ENCODE results near the gene AKAP9.

The AKAP9 gene

DNA sequence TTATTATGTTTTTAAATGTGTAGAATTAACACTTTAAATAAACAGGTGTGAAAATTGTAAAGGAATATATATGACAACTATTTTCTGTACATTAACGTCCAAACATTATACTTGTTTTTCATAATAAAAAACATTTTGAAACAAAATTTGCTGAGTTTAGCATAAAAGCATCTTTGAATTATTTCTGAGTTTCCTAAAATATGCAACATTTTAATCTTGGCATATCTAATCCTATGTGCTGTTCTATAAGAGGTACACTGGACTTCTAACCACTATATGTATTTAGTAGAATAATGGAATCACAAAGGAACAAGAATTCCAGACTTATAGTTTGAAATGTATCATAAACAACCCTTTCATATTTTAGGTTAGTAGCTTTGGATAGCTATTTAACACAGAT lies 16.6 kb downstream of the AKAP9 start:
- H3K79me2 ChIP-seq (ENCODE audit: insufficient read depth, low read depth), result peaks cover 57% of the 10 kb centered on the region
- H4K20me1 ChIP-seq (ENCODE audit: insufficient read depth), result 0 out of 2 replicates have a peak, but pooled peaks cover 5% of the 10 kb centered on the region
- peaks cover 23% of the 10 kb centered on the region for H3K4me1 ChIP-seq (ENCODE audit: low read depth, poor library complexity, severe bottlenecking)

DNA sequence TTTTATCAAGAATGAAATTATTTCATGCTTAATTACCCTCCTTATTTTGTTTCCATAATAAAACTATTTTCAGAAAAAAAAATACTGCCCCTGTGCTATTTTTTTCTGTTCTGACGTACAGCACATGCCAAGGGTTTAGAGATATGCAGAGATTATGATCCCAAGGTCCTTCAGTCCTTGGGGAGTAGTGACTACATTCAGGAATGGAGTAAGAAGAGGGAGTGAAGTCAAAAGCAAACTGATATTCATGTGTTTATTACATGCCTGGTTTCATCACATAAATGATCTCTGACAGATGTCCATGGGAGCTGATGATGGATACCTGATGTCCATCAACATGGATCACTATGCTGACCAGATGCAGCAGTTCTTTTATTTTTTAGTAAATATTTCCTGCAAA lies 17.2 kb downstream of the AKAP9 start:
- no peaks in the 10 kb centered on the region for H3K36me3 ChIP-seq (ENCODE audit: insufficient read depth)
- no peaks in the 10 kb centered on the region for H3K27me3 ChIP-seq (ENCODE audit: insufficient read depth, low read depth)
- no peak overlapping the region for H2AFZ ChIP-seq (ENCODE audit: low read depth)
- no peak overlapping the region for H3K27ac ChIP-seq
- no peak overlapping the region for H3K9ac ChIP-seq
- no peak overlapping the region for H3K4me2 ChIP-seq
- H4K20me1 ChIP-seq (ENCODE audit: insufficient read depth), result 0 out of 2 replicates have a peak, but pooled peaks cover 5% of the 10 kb centered on the region
- no peak overlapping the region for H3K4me3 ChIP-seq (IDR thresholded peaks at IDR 0.05; ENCODE audit: insufficient read depth, low read depth, low read length)
- TF ChIP-seq, protein P1, sequence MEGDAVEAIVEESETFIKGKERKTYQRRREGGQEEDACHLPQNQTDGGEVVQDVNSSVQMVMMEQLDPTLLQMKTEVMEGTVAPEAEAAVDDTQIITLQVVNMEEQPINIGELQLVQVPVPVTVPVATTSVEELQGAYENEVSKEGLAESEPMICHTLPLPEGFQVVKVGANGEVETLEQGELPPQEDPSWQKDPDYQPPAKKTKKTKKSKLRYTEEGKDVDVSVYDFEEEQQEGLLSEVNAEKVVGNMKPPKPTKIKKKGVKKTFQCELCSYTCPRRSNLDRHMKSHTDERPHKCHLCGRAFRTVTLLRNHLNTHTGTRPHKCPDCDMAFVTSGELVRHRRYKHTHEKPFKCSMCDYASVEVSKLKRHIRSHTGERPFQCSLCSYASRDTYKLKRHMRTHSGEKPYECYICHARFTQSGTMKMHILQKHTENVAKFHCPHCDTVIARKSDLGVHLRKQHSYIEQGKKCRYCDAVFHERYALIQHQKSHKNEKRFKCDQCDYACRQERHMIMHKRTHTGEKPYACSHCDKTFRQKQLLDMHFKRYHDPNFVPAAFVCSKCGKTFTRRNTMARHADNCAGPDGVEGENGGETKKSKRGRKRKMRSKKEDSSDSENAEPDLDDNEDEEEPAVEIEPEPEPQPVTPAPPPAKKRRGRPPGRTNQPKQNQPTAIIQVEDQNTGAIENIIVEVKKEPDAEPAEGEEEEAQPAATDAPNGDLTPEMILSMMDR (conservative IDR thresholded peaks at IDR 0.05; ENCODE audit: low read depth, low read length), result no peak
- H3K79me2 ChIP-seq (ENCODE audit: insufficient read depth, low read depth), result peaks cover 56% of the 10 kb centered on the region
- H3K4me1 ChIP-seq (ENCODE audit: low read depth, poor library complexity, severe bottlenecking), result peaks cover 17% of the 10 kb centered on the region

More for the DNA sequence above, 16.6 kb downstream of the AKAP9 start:
- no peak overlapping the region for H3K4me3 ChIP-seq (IDR thresholded peaks at IDR 0.05; ENCODE audit: insufficient read depth, low read depth, low read length)
- H3K27me3 ChIP-seq (ENCODE audit: insufficient read depth, low read depth), result no peaks in the 10 kb centered on the region
- no peak overlapping the region for H3K27ac ChIP-seq
- TF ChIP-seq, protein P1 (conservative IDR thresholded peaks at IDR 0.05; ENCODE audit: low read depth, low read length), result no peak
- no peaks in the 10 kb centered on the region for H3K36me3 ChIP-seq (ENCODE audit: insufficient read depth)
- no peak overlapping the region for H3K9ac ChIP-seq
- H2AFZ ChIP-seq (ENCODE audit: low read depth), result no peak overlapping the region
- no peak overlapping the region for H3K4me2 ChIP-seq

DNA sequence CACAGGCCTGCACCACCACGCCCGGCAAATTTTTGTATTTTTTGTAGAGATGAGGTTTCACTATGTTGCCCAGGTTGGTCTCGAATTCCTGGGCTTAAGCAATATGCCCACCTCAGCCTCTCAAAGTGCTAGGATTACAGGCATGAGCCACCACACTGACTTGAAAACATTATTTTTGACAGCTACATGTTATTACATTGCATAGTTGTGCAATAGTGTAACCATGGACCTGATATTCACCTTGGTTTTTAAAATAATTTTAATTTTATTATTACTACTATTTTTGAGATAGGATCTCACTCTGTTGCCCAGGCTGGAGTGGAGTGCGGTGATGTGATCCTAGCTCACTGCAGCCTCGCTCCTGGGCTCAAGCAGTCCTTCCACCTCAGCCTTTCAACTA lies 18.4 kb downstream of the AKAP9 start:
- H3K27ac ChIP-seq, result no peak overlapping the region
- H4K20me1 ChIP-seq (ENCODE audit: insufficient read depth), result 0 out of 2 replicates have a peak, but pooled peaks cover 5% of the 10 kb centered on the region
- no peak overlapping the region for H3K9ac ChIP-seq
- peaks cover 47% of the 10 kb centered on the region for H3K79me2 ChIP-seq (ENCODE audit: insufficient read depth, low read depth)
- no peaks in the 10 kb centered on the region for H3K36me3 ChIP-seq (ENCODE audit: insufficient read depth)
- no peak overlapping the region for H2AFZ ChIP-seq (ENCODE audit: low read depth)
- H3K4me2 ChIP-seq, result no peak overlapping the region
- H3K27me3 ChIP-seq (ENCODE audit: insufficient read depth, low read depth), result no peaks in the 10 kb centered on the region
- no peak overlapping the region for H3K4me3 ChIP-seq (IDR thresholded peaks at IDR 0.05; ENCODE audit: insufficient read depth, low read depth, low read length)
- TF ChIP-seq, protein P1 (conservative IDR thresholded peaks at IDR 0.05; ENCODE audit: low read depth, low read length), result no peak
- peaks cover 5% of the 10 kb centered on the region for H3K4me1 ChIP-seq (ENCODE audit: low read depth, poor library complexity, severe bottlenecking)

DNA sequence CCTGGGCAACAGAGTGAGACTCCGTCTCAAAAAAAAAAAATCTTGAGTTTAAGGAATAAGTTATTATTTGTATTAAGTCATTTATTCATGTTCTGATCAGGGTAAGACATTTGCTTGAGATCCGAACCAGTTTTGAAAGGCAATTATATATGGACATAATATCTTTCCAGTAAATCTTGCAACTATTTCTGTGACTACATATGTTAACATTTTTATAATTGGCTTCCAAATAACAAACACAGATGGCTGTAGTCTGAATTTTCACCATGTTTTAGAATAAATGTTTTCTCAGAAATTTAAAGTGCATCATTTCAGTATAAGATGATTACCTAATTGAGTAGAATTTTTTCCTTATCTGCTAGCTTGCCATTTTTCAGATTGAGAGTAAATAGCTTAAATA lies 21.2 kb downstream of the AKAP9 start:
- no peaks in the 10 kb centered on the region for H3K36me3 ChIP-seq (ENCODE audit: insufficient read depth)
- peaks cover 4% of the 10 kb centered on the region for H3K4me1 ChIP-seq (ENCODE audit: low read depth, poor library complexity, severe bottlenecking)
- H4K20me1 ChIP-seq (ENCODE audit: insufficient read depth), result peaks cover 5% of the 10 kb centered on the region; the same call in 1 of the 2 replicates
- H3K4me3 ChIP-seq (IDR thresholded peaks at IDR 0.05; ENCODE audit: insufficient read depth, low read depth, low read length), result no peak overlapping the region
- TF ChIP-seq, protein P1 (conservative IDR thresholded peaks at IDR 0.05; ENCODE audit: low read depth, low read length), result no peak
- no peak overlapping the region for H2AFZ ChIP-seq (ENCODE audit: low read depth)
- H3K27ac ChIP-seq, result no peak overlapping the region
- peaks cover 51% of the 10 kb centered on the region for H3K79me2 ChIP-seq (ENCODE audit: insufficient read depth, low read depth)
- H3K9ac ChIP-seq, result no peak overlapping the region
- no peaks in the 10 kb centered on the region for H3K27me3 ChIP-seq (ENCODE audit: insufficient read depth, low read depth)
- H3K4me2 ChIP-seq, result no peak overlapping the region
